Hematopoietic multipotent progenitor cell treated with erythropoietin and hydrocortisone succinate and interleukin-3 and kit ligand, for 4 days (in vitro differentiated cells): ENCODE measurements around the gene TRPT1.
"Not testable (repeated sequence)": the region's sequence is repeated elsewhere in the genome, so short reads cannot be mapped to it uniquely, and the experiment has no call there.

Experiments used
- DNase-seq: peaks from one replicate; pipeline ENCODE4 v3.0.0-alpha.2; 2015

TRPT1 gene

GRCh38 chr11:64258356-64258755 is 32.4 kb upstream of the TRPT1 start:
- DNase-seq = no peak

DNA sequence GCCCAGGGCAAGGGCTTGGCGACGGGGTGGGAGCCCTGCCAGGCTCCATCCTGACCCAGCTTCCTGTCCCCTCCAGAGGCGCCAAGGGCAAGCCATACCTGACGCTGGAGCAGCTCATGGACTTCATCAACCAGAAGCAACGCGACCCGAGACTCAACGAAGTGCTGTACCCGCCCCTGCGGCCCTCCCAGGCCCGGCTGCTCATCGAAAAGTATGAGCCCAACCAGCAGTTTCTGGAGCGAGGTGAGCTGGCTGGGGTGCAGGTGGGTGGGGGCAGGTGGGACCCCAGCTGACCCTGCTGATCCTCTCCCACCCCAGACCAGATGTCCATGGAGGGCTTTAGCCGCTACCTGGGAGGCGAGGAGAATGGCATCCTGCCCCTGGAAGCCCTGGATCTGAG is 30.3 kb upstream of the TRPT1 start:
- DNase-seq = no peak

GRCh38 chr11:64255135-64256128 is 29.4 kb upstream of the TRPT1 start:
- DNase-seq = no peak

GRCh38 chr11:64254326-64254725 is 28.3 kb upstream of the TRPT1 start:
- no peak for DNase-seq

DNA sequence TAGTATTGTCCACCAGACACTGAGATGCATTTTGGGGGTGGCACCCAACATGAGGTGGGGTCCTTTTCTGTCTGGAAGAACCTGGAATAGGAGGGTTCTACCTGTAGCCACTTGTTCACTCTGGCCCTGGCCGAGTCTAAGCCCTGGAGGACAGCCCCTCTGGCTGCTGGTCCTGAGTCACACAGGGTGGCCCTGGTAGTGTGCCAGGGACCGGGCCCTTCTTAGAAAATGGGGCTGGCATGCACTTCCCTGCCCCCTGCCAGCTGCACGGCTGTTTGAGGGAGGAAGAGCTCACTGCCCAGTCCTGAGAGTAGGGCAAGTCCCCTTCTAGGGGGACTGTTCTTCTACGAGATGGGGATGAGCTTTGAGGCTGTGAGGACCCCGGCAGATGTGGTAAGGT is 27.5 kb upstream of the TRPT1 start:
- DNase-seq = no peak

- DNase-seq = no peak
Measured at GRCh38 chr11:64253043-64253442, 27.1 kb upstream of the TRPT1 start.

GRCh38 chr11:64252003-64252872 is 26.3 kb upstream of the TRPT1 start:
- DNase-seq = peak; percentile 54

- DNase-seq = no peak
Measured at GRCh38 chr11:64251753-64252002, 25.7 kb upstream of the TRPT1 start.

GRCh38 chr11:64251016-64251752 is 25.2 kb upstream of the TRPT1 start, which contains the start of gene PLCB3:
TSS of gene PLCB3 (plus strand) at chr11:64251530. CDS start at chr11:64251650, 120 bp downstream.
- DNase-seq = peak; percentile 68

GRCh38 chr11:64250415-64251015 is 24.5 kb upstream of the TRPT1 start:
- peak; percentile 65 for DNase-seq

DNA sequence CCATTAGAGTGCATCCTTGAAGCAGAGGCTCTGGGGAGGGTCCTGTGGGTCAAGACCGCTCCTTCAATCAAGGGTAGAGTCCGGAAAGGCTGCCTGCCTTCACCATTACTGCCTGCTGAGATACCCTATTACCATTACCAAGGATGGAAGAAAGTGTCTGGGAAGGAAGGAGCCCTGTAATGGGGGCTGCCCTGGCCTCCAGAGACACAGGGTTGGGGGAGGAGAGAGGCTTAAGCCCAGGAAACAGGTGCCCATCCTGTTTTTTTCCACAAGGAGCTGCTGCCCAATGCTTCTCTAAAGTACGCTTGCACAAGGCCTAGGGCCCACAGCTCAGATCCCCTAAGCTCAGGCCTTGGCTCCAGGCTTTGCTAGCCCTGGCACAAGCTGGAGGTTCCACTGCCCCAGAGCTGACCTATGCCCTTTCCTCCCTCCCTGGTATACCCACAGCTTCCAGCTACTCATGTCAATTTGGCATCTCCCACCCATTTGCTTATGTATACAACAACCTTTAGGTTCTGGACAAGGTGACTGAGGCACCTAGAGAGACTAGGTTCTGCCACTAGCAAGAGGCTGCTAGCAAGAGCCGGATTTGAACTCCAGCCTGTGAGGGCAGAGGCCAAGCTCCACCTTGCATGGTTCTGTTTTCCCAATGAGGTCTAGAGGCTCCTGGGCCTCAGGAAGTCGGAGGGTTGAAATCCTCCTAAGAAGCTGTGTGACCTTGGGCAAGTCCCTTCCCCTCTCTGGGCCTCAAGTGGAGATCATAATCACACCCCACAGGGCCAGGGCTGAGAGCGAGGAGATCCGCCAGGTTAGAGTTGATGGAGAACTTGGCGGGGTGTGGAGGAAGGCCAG is 23.8 kb upstream of the TRPT1 start:
- DNase-seq = no peak

DNA sequence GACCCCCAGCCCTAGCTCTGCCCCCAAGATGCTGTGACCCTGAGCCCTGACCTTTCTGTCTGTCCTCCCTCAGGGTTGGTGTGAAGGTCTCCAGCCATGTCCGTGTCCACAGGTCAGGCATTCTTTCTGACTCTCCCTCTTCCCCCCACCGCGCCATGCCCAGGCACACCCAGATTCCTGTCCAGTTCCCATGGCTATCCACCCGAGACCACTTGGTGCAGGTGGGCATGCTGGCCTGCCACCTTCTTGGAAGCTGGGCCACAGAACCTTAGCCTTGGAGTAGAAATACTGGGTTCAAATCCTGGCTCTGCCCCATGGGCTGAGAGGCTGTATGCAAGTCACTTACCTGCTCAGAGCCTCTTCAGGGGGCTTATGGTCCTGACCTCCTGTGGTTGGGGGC is 23.1 kb upstream of the TRPT1 start:
- no peak for DNase-seq

DNA sequence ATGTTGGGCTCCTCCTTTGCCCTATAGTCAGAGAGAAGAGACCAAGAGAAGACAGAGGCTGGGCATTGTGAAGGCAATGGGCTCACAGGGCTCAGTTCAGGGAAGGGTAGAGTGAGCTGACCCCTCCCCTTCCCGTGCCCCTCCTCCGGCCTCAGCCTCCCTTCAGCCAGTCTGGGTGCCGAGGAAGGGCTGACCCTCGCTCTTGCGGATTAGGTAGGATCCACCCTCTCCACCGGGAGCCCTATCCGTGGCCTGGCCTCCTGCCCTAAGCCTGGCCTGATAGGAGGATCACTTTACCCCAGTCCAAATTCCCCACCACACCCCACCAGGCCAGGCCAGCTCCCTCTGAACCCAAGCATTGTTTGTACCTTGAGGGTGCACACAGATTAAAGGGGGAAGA is 22.6 kb upstream of the TRPT1 start:
- no peak for DNase-seq

- DNase-seq = no peak
Measured at GRCh38 chr11:64247729-64248531, 21.9 kb upstream of the TRPT1 start.

DNA sequence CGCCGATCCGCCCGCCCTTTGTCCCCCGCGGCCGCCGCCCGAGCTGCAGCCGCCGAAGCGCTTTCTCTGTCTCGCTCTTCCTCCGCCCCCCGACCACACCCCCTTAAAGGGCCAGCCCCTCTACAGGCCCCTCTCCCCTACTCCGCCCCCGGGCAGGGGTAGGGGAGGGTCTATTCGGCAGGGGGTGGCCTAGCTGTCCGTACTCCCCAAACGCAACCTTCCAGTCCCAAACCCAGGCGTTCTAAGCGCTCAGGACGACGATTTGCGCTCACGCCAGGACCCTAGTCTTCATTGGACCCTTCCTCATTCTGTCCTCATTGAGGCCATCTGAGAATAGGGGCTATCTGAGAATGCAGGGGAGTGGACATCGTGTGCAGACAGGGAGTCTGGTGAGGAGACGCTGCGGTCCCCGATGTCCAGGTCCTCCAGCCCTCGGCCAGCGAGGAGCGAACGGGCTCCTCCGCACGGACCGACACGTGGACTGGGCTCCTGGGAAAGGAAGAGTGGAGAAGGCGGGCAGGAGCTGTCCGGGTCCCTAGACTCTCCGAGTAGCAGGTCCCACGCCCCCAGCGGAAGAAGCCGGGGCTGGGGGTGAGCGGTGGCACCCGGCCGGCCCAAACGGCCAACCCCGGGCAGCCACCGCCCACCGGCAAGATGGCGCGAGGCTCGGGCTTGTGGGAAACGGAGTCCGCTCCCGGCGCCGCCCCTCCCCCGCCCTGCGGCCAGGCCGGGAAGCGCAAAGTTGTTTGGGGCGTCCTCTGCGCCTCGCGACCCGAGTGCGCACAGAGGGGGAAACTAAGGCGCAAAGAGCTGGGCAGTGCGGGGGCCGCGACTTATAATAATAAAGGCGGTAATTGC is 21.1 kb upstream of the TRPT1 start, which contains the start of gene PPP1R14B:
TSS of gene PPP1R14B (minus strand) at position 73 of the 858 bp plus-strand sequence. CDS start 270 bp downstream, outside the sequence.
- DNase-seq = peak; percentile 96

GRCh38 chr11:64246621-64246870 is 20.6 kb upstream of the TRPT1 start:
- DNase-seq = not testable (repeated sequence)

GRCh38 chr11:64245797-64246620 is 20.0 kb upstream of the TRPT1 start:
- peak; percentile 90 for DNase-seq

GRCh38 chr11:64245401-64245796 is 19.4 kb upstream of the TRPT1 start:
- peak; percentile 67 for DNase-seq

GRCh38 chr11:64244966-64245365 is 19.0 kb upstream of the TRPT1 start:
- DNase-seq = no peak
